H54 (cell line): Measurements from ENCODE around the gene NRCAM.
A peak's percentile ranks its signal among the peaks of the same experiment; 100 is the strongest.
"Not testable (repeated sequence)": the region's sequence is repeated elsewhere in the genome, so short reads cannot be mapped to it uniquely, and the experiment has no call there.

Source experiments
- DNase-seq: peaks from one replicate; pipeline ENCODE4 v3.0.0; 2011; ENCODE audit warnings: low spot score, mixed read lengths; ENCODE audit not compliant: insufficient read length
- FAIRE-seq: peaks from 3 replicates; lab custom pipeline; 2011; peaks lifted over from hg19 to GRCh38; lab: Jason Lieb, UNC
- POLR2A ChIP-seq: IDR thresholded peaks from 2 replicates; pipeline ENCODE4 v1.6.1; 2011; ENCODE audit warnings: low read depth, mild to moderate bottlenecking, low read length

NRCAM gene

DNA sequence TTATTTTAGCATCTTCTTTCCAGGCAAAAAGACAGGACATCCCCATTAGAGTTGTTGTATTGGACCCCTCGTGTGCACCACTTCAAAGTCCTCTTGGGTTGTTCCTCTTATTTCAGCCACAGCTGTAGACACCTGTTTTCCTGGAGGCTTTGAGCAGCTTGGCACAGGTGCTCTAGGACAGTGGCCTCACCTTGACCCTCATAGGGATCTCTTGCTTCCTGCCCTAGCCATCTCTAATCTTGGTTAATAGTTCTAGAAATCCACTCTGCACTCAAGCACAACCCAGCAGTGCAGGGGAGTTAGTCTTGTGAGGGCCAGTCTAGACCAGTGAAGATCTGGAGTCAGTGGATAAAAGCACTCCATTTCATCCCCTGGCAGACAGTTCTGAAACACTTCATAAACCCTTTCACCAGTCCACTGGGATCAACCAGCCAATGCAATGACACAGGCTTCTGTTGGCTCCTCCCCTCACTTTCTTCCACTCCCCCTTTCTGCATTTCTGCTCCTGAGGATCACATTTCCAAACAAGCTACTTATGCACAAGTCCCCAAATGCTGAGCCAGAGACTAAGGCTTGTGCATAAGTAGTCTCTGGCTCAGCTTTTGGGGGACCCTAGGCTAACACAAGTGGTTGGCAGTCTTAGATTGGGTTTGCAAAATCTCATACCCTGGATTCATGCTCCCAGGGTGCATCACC, 194.5 kb downstream of the NRCAM start:
- no peak for TF ChIP-seq POLR2A
- DNase-seq (no peak), FAIRE-seq (no peak)

DNA sequence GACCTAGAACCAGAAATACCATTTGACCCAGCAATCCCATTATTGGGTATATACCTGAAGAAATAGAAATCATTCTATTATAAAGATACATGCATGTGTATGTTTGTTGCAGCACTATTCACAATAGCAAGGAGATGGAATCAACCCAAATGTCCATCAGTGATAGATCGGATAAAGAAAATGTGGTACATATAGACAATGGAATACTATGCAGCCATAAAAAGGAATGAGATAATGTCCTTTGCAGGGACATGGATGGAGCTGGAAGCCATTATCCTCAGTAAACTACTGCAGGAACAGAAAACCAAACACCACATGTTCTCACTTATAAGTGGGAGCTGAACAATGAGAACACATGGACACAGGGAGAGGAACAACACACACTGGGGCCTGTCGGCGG, 196.8 kb downstream of the NRCAM start:
- FAIRE-seq, DNase-seq: not testable (repeated sequence)

DNA sequence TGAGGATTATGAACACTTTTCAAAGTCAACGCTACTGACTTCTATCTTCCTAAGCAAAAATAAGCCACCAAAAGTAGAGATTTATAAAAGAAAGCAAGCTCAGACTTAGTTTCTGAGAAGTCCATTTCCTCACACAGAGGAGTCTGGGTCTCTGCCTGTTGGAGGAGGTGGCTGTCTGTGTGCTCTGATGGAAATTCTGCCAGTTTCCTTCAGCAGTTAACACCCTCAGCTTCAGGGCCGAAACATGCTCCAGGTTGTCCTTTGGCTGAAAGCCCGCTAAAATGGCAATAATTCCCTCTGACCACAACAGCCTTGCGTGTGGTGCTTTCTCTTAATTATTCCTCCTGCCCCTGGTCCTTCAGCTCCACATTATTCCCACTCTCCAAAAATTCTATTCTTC, 198.3 kb downstream of the NRCAM start:
- DNase-seq (no peak), FAIRE-seq (no peak)
- TF ChIP-seq POLR2A = no peak

DNA sequence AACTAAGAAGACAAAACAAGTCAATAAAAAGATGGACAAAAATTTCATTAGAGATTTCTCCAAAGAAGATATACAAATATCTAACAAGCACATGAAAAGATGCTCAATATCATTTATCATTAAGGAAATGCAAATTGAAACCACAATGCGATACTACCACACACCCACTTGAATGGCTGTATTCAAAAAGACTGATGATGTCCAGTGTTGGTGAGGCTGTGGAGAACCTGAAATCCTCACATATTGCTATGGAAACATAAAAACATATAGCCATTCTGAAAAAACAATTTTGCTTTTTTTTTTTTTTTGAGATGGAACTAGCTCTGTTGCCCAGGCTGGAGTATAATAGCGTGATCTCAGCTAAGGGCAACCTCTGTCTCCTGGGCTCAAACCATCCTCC, 202.0 kb downstream of the NRCAM start:
- FAIRE-seq (no peak), DNase-seq (no peak)
- TF ChIP-seq POLR2A = no peak

DNA sequence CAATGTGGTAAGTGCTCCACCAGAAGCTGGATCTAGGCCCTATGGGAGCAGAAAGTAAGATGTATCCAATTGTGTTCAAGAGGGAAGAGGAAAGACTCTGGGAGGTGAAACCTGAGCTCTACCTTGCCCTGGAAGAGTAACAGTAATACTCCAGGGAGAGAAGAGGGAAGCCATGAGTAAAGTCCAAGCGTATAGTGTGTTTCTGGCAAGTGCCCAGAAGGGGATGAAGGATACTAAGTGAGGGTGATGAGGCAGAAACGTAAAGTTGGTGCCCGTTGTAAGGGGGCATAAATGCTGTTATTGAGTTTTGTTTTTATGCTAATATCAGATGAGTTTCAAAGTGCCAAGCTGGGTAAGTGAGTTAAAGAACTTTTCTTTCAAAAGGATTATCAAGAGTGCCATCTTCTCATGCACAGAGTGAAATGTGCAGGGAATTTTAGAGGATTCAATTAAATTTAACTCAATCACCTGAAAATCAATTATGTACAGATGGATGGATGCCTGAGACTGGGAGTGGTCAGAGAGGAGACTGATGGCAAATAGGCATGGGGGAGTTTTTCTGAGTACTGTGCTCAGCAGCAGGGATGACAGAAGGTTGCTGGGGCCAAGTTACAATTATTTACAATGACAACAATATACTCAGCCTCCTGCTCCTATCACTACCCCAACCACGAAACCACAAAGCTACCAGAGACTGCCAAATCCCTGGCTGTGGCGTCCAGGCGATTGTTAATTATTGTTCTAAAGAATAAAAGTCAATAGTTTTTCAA, 202.8 kb downstream of the NRCAM start:
- DNase-seq (no peak), FAIRE-seq (no peak)
- TF ChIP-seq POLR2A = no peak

DNA sequence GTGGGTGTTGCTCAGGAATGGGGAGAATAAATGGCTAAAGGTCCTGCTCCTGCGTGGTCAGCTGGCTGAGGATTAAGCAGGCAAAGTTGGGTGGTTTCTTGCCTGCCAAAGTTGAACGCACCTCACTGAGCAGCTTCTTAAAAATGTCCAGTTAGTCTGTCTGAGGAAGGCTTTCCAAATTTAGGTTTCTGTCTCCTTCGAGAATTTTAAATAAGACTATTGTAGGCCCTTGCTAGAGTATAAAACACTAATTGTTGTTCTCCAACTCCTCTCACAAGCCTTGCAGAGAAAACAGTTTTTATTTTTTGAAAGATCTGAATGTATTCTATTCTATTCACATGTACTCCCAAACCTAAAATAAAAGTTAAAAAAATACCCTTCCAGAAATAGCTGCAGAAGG, 204.1 kb downstream of the NRCAM start:
- DNase-seq = no peak
- no peak for TF ChIP-seq POLR2A
- FAIRE-seq = no peak

DNA sequence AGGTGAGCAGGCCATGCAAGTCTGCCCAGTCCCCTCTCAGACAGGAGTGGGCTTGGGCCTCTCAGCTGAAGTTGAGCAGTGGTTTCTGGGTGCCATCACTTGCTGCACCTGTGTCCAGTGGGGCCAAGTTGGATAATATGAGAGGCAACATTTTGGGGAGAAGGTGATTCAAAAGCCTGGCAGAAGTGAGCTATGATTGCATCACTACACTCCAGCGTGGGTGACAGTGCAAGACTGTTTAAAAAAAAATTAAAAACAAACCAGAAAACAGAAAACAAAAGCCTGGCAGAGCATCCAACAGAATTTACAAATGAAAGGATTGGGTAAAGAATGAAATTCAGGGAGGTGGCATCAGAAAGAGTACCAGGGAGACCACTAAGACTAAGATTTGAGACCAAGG, 204.5 kb downstream of the NRCAM start:
- FAIRE-seq = no peak
- no peak for TF ChIP-seq POLR2A
- no peak for DNase-seq

DNA sequence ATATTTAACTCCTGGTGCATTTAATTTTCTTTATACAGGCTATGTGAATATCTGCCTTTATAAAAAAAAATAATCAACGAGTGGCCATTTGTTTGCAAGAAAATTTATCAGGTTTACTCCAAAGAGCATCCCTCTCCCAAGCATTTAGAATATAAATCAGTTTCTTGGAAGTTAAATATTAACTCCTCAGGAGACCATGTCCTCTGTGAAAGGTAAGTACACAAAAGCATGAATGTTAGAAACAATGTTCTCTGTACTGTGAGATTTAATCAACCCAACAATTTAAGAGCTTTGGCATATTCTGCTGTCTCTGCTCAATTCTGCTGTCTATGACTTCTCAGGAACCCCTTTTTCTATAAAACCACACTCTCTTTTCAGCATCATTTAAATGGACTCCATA, 206.8 kb downstream of the NRCAM start:
- FAIRE-seq (no peak), DNase-seq (no peak)
- TF ChIP-seq POLR2A = no peak

DNA sequence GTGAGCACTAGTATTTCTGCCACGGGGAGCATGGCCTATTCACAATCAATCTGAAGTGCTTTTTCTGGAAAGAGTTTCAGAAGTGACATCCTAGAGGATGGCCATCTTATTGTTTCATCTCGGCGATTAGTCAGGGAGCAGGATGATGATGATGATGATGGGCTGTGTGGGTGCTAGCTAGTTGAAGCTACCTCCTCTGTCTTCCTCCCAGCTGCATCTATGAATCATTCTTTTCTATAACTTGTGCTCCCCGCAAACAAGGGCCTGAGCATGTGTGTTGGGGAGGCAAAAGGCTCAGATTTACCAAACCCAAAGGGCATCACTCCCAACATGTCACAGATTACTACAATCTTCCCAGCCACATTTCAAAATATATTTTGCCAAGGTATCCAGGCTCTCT, 207.4 kb downstream of the NRCAM start:
- FAIRE-seq (no peak), DNase-seq (no peak)
- no peak for TF ChIP-seq POLR2A

DNA sequence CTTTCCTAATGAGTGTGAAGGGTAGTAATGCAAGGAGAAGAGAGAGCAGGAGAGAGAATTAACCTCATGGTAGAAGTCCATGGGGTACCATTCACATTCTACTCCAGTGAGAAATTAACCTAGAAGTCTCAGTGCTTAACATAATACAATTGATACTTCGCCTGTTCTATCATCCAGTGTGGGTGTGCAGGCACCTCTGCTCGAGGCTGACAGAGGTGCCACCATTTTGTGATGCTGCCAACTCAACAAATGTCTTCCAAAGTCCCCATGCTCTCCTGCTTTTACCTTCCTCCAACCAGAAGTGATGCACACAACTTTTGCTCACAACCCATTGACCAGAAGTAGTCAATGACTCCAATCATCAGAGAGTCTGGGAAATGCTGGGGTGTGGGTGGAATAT, 207.8 kb downstream of the NRCAM start:
- FAIRE-seq = no peak
- TF ChIP-seq POLR2A = no peak

DNA sequence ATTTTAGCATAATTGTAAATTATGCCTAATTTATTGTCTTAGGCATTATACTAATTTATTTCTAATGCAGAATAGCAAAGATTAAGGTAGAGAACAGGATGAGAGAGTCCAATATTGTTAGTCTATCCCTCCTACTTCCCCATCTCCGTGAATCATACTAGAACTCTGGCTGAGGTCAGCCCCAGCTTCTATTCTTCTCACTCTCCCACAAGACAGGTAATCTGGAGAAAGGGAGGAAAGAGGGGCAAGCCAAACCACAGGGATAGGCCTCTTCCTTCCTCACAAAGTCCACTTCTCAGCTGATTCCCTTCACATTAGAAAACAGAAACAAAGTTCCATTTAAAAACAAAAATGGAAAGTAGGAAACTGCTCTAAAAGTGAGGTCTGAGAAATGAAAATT, 208.6 kb downstream of the NRCAM start:
- no peak for TF ChIP-seq POLR2A
- FAIRE-seq = no peak
- no peak for DNase-seq

More for the DNA sequence above, 207.8 kb downstream of the NRCAM start:
- no peak for DNase-seq

DNA sequence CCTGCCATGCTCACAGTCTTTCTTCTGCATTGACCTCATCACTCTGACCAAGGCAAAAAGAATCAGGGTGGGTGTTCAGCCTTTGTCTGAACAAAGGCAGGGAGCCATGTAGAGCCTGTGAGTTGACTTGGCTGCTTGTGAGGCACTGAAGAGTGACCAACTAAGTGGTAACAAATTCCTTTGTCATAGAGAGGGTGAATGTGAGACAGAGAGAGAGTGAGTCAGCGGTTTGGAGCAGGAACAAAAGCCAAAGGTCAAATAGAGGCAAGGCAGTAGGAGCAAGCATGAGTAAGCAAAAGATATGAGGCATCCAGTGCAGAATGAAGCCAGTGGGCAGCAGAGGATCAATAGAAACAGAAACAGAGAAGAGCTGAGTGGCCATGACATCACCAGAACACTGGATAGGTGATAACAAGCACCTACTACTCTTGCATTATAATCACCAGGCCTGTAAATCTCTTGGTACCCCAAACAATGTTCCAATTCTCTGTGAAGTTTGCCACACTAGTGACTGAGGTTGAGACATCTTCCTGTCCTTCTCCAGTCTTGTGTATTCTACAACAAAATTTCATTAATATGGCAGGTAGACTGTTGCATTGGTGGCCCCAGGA, 209.9 kb downstream of the NRCAM start:
- no peak for TF ChIP-seq POLR2A
- DNase-seq (peak; percentile 44), FAIRE-seq (peak; percentile 97)

DNA sequence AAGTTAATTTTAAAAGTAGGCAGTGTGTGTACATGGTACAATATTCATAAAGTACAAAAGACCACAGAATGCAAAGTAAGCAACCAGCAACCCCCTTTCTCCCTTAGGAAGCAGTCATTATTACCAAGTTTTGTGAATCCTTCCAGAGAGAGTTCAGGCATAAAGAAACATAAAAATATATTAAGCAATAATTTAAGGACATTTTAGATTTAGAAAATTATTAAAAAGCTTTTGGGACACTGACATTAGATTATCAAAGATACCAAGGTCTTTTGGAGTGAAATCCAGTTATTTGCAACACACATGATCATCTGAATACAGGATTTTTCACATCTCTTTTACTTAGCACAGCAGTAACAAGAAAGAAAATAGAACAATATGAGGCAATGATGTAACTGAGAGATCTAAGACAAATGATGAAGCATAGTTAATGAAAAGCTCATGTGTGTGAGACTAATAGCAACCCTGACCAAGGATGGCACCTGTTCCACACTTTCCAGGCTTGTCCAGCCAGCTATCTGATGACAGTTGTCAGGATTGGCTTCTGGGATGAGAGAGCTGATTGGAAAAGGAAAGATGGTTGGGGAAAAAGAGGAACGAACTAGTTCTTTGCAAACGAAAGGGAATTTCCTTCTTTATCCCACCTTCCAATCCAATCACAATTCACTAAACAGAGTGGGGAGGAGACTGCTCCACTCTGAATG, 210.6 kb downstream of the NRCAM start:
- DNase-seq = no peak
- TF ChIP-seq POLR2A = no peak
- FAIRE-seq = no peak

DNA sequence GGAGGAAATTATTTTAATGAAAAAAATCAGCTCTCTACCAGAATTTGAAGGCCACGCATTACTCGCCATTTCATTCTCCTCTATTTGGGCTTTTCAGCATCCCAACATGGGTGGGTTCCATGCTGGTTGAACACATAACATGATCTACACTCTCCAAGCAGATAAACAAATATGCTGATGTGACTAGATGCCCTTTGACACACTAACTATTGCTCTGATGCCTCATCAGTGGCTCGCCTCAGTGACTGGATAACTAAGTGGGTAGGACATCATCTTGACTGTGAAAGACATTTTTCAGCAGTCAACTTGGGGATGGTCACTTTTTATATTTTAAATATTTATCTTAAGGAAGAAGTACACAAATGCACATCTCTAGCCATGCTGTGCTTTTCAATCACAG, 212.1 kb downstream of the NRCAM start:
- no peak for DNase-seq
- no peak for TF ChIP-seq POLR2A
- no peak for FAIRE-seq
